Measurements from ENCODE around the gene ZNF385B. TPM values are rescaled to one million over a fixed set of nuclear protein-coding genes. Genes with fewer than 3 reads are reported as not detected.

ZNF385B gene
- total RNA-seq, 2 donors from 2014 or later, result 5.3 to 18.1 TPM

DNA sequence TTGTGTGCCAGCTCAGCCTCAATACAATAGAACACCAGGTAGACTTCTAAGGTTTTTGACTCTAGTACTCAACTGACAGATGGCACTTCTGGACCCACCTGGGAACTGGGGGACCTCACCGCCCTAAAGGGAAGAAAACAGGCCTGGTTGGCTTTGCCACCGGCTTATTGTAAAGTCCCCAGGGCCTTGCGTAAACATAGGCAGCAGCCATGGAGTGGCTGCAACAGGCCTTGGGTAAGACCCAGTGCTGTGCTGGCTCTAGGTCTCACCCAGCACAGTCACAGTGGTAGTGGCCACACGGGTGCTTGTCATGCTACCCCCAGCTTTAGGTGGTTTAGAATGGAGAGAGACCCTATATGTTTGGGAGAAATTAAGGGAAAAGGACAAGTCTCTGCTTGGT is 366.1 kb downstream of the ZNF385B start:
- no peaks in the 10 kb centered on the region for H3K9me3 ChIP-seq (ENCODE audit: control insufficient read depth, low read length)
- DNase-seq, result no peak
- Mint-ChIP-seq H3K9me3 (peaks cover 5% of the 10 kb centered on the region), H3K36me3 (ENCODE audit: low read depth) (no peaks in the 10 kb centered on the region), H3K27ac (no peak overlapping the region), H3K27me3 (ENCODE audit: insufficient read depth) (no peaks in the 10 kb centered on the region), H3K4me1 (peaks cover 4% of the 10 kb centered on the region), H3K4me3 (no peak overlapping the region)
- no peaks in the 10 kb centered on the region for H3K36me3 ChIP-seq (ENCODE audit: control insufficient read depth, insufficient read depth, low read length)
- H3K4me1 ChIP-seq (ENCODE audit: control insufficient read depth, insufficient read depth, low read length), result no peaks in the 10 kb centered on the region
- no peak overlapping the region for H3K4me3 ChIP-seq (ENCODE audit: low read length)
- H3K9ac ChIP-seq (ENCODE audit: extremely low read depth, low read length, poor library complexity, severe bottlenecking), result no peak overlapping the region
- H3K27me3 ChIP-seq (ENCODE audit: control insufficient read depth, insufficient read depth, low read length, poor library complexity, severe bottlenecking), result no peaks in the 10 kb centered on the region
- H3K27ac ChIP-seq (ENCODE audit: low read depth, low read length), result no peak overlapping the region
- WGBS, 2 experiments (ENCODE audit: insufficient coverage in 1 of 2, insufficient read length in 1 of 2), result 89 to 100% methylated on average over 2 to 4 of the region's 4 CpGs
- TF ChIP-seq, protein P1, sequence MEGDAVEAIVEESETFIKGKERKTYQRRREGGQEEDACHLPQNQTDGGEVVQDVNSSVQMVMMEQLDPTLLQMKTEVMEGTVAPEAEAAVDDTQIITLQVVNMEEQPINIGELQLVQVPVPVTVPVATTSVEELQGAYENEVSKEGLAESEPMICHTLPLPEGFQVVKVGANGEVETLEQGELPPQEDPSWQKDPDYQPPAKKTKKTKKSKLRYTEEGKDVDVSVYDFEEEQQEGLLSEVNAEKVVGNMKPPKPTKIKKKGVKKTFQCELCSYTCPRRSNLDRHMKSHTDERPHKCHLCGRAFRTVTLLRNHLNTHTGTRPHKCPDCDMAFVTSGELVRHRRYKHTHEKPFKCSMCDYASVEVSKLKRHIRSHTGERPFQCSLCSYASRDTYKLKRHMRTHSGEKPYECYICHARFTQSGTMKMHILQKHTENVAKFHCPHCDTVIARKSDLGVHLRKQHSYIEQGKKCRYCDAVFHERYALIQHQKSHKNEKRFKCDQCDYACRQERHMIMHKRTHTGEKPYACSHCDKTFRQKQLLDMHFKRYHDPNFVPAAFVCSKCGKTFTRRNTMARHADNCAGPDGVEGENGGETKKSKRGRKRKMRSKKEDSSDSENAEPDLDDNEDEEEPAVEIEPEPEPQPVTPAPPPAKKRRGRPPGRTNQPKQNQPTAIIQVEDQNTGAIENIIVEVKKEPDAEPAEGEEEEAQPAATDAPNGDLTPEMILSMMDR (conservative IDR thresholded peaks at IDR 0.05), result no peak

DNA sequence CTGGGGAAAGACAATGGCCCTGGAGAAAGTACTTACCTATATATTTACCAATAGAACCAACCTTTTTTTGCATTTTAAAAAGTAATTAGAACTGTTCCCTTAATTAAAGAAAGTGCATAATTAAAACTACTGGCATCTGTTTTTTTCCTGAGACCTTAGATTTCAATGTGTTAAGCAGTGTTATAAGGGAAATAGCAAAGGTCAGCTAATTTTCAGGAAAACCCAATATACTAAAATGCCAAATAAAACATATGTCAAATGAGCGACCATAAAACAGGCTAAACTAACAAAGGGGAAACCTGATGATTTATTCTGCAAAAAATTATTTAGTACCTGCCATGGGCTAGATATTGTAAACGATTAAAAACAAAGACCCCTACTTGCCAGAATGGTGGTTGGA is 372.8 kb downstream of the ZNF385B start:
- Mint-ChIP-seq H3K36me3 (ENCODE audit: low read depth) (no peaks in the 10 kb centered on the region), H3K27ac (peak overlapping the region; percentile 48), H3K9me3 (no peaks in the 10 kb centered on the region), H3K4me1 (peaks cover 19% of the 10 kb centered on the region), H3K27me3 (ENCODE audit: insufficient read depth) (no peaks in the 10 kb centered on the region), H3K4me3 (no peak overlapping the region)
- Histone ChIP-seq H3K36me3 (ENCODE audit: control insufficient read depth, insufficient read depth, low read length) (no peaks in the 10 kb centered on the region), H3K4me3 (ENCODE audit: low read length) (no peak overlapping the region), H3K9ac (ENCODE audit: extremely low read depth, low read length, poor library complexity, severe bottlenecking) (no peak overlapping the region), H3K4me1 (ENCODE audit: control insufficient read depth, insufficient read depth, low read length) (peaks cover 8% of the 10 kb centered on the region), H3K9me3 (ENCODE audit: control insufficient read depth, low read length) (no peaks in the 10 kb centered on the region), H3K27ac (ENCODE audit: low read depth, low read length) (no peak overlapping the region), H3K27me3 (ENCODE audit: control insufficient read depth, insufficient read depth, low read length, poor library complexity, severe bottlenecking) (no peaks in the 10 kb centered on the region)
- TF ChIP-seq, protein P1 (conservative IDR thresholded peaks at IDR 0.05), result no peak
- 92% methylated on average over 2 of the region's 2 CpGs; no CpG with 5 or more reads in 1 of the 2 experiments for WGBS, 2 experiments (ENCODE audit: insufficient coverage in 1 of 2, insufficient read length in 1 of 2)
- DNase-seq, result no peak

DNA sequence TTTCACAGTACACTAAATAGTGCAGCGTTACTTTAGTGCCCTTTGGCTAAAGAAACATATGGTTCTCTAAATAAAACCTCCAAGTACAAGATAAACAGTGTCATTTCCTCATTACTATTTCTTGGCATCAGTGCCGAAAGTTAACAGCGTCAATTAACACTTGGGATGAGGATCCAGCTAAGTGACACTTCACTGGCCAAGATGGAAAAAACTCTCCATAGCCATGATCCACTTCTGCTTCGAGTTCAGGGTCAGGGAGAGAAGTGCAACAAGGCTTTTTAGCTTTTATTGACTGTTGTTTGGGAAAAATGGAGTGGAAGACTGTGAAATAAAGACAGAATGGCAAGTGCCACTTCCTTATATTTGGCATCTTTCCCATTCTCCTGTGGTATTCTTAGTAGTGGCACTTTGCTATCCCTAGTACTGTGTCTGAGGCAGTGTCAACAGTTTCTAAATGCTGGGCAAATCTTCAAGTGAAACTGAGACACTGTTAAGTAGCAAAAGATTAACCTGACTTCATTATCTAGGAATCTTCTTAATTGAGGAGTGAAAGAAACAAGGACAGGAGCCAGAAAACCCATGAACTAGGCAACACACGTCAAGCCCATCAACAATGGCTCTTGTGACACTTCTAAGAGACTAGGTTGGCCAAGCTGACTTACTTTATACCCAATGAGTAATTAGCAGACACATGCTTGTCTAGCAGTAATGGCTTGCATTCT is 374.2 kb downstream of the ZNF385B start:
- Mint-ChIP-seq H3K27me3 (ENCODE audit: insufficient read depth) (no peaks in the 10 kb centered on the region), H3K27ac (peak overlapping the region; percentile 18), H3K36me3 (ENCODE audit: low read depth) (no peaks in the 10 kb centered on the region), H3K9me3 (no peaks in the 10 kb centered on the region), H3K4me3 (no peak overlapping the region), H3K4me1 (peaks cover 19% of the 10 kb centered on the region)
- Histone ChIP-seq H3K27ac (ENCODE audit: low read depth, low read length) (no peak overlapping the region), H3K9ac (ENCODE audit: extremely low read depth, low read length, poor library complexity, severe bottlenecking) (no peak overlapping the region), H3K9me3 (ENCODE audit: control insufficient read depth, low read length) (no peaks in the 10 kb centered on the region), H3K4me3 (ENCODE audit: low read length) (no peak overlapping the region), H3K36me3 (ENCODE audit: control insufficient read depth, insufficient read depth, low read length) (no peaks in the 10 kb centered on the region), H3K4me1 (ENCODE audit: control insufficient read depth, insufficient read depth, low read length) (peaks cover 8% of the 10 kb centered on the region), H3K27me3 (ENCODE audit: control insufficient read depth, insufficient read depth, low read length, poor library complexity, severe bottlenecking) (no peaks in the 10 kb centered on the region)
- DNase-seq, result no peak
- TF ChIP-seq, protein P1 (conservative IDR thresholded peaks at IDR 0.05), result no peak
- 69 to 85% methylated on average over 2 to 5 of the region's 5 CpGs for WGBS, 2 experiments (ENCODE audit: insufficient coverage in 1 of 2, insufficient read length in 1 of 2)

Measured in endodermal cell (in vitro differentiated cells).